Neural progenitor cell (in vitro differentiated cells): ENCODE results near the gene PCDHGB6.

Experiments used
- CTCF ChIP-seq: fragments of 200-600 bp; sonication (generic); IDR thresholded peaks from 2 replicates; pipeline ENCODE4 v1.5.1; 2017; ENCODE audit warnings: antibody characterized with exemption, mild to moderate bottlenecking
- EZH2phosphoT487 ChIP-seq: fragments of 200-600 bp; sonication (generic); IDR thresholded peaks from 2 replicates; pipeline ENCODE4 v1.6.1; 2017; ENCODE audit warnings: antibody characterized with exemption

GRCh38 chr5:141388661-141389060, 19.2 kb upstream of the PCDHGB6 start:
- TF ChIP-seq EZH2phosphoT487 (no peak), CTCF (no peak)
